KMS-11 (cell line): Measurements from ENCODE around the gene AMELX.

Experiments used
- H2AFZ ChIP-seq: fragments of 200-600 bp; sonication (generic); 2 replicates; pipeline ENCODE4 v1.6.1; 2016; ENCODE audit warnings: antibody characterized with exemption, mixed run types, low read depth
- H3K27ac ChIP-seq: fragments of 200-600 bp; sonication (generic); 2 replicates; pipeline ENCODE4 v1.6.1; 2016; ENCODE audit warnings: mild to moderate bottlenecking, mixed run types
- H3K27me3 ChIP-seq: fragments of 200-600 bp; sonication (generic); 2 replicates; pipeline ENCODE4 v1.6.1; 2017; ENCODE audit warnings: mild to moderate bottlenecking, low read depth, mixed run types, moderate library complexity; ENCODE audit not compliant: insufficient read depth
- H3K36me3 ChIP-seq: fragments of 200-600 bp; sonication (generic); 2 replicates; pipeline ENCODE4 v1.6.1; 2017; ENCODE audit warnings: mild to moderate bottlenecking, mixed run types; ENCODE audit not compliant: insufficient read depth
- H3K4me1 ChIP-seq: fragments of 200-600 bp; sonication (generic); 2 replicates; pipeline ENCODE4 v1.6.1; 2016; ENCODE audit warnings: mild to moderate bottlenecking, low read depth, mixed run types; ENCODE audit not compliant: poor library complexity, severe bottlenecking
- H3K4me2 ChIP-seq: fragments of 200-600 bp; sonication (generic); 2 replicates; pipeline ENCODE4 v1.7.0; 2016; ENCODE audit warnings: mild to moderate bottlenecking, mixed run types
- H3K4me3 ChIP-seq: fragments of 200-600 bp; sonication (generic); IDR thresholded peaks from 2 replicates; pipeline ENCODE4 v1.6.1; 2017; ENCODE audit warnings: low read depth, low read length, mixed read lengths; ENCODE audit not compliant: insufficient read depth
- H3K79me2 ChIP-seq: fragments of 200-600 bp; sonication (generic); 2 replicates; pipeline ENCODE4 v1.6.1; 2016; ENCODE audit warnings: low read depth, mixed run types; ENCODE audit not compliant: insufficient read depth
- H3K9ac ChIP-seq: fragments of 200-600 bp; sonication (generic); 2 replicates; pipeline ENCODE4 v1.6.1; 2016; ENCODE audit warnings: mild to moderate bottlenecking, mixed run types
- H4K20me1 ChIP-seq: fragments of 200-600 bp; sonication (generic); 2 replicates; pipeline ENCODE4 v1.6.1; 2016; ENCODE audit warnings: mild to moderate bottlenecking, mixed run types; ENCODE audit not compliant: insufficient read depth
- CTCF ChIP-seq: fragments of 200-600 bp; sonication (generic); conservative IDR thresholded peaks from 2 replicates; pipeline ENCODE4 v1.6.1; 2017; ENCODE audit warnings: low read depth, mild to moderate bottlenecking, antibody characterized with exemption, low read length, moderate library complexity, mixed read lengths

Gene AMELX

GRCh38 chrX:11269996-11270395 is 23.2 kb upstream of the AMELX start:
- TF ChIP-seq CTCF, result no peak
- Histone ChIP-seq H3K36me3 (no peaks in the 10 kb centered on the region), H2AFZ (no peak overlapping the region), H3K27me3 (no peaks in the 10 kb centered on the region), H3K4me2 (peak overlapping the region; percentile 72), H4K20me1 (no peaks in the 10 kb centered on the region), H3K4me1 (peaks cover 46% of the 10 kb centered on the region), H3K4me3 (no peak overlapping the region), H3K27ac (peak overlapping the region; percentile 46; the same call in 1 of the 2 replicates), H3K9ac (no peak overlapping the region), H3K79me2 (no peaks in the 10 kb centered on the region)

- Histone ChIP-seq H3K36me3 (no peaks in the 10 kb centered on the region), H3K4me1 (peaks cover 29% of the 10 kb centered on the region), H3K4me3 (no peak overlapping the region), H3K4me2 (no peak overlapping the region), H3K27me3 (no peaks in the 10 kb centered on the region), H2AFZ (no peak overlapping the region), H3K9ac (no peak overlapping the region), H3K27ac (no peak overlapping the region), H3K79me2 (no peaks in the 10 kb centered on the region), H4K20me1 (no peaks in the 10 kb centered on the region)
- no peak for TF ChIP-seq CTCF
Measured at GRCh38 chrX:11272290-11272689, 20.9 kb upstream of the AMELX start.

GRCh38 chrX:11272863-11273262 is 20.4 kb upstream of the AMELX start:
- peaks cover 29% of the 10 kb centered on the region for H3K4me1 ChIP-seq
- no peaks in the 10 kb centered on the region for H4K20me1 ChIP-seq
- H3K27ac ChIP-seq, result no peak overlapping the region
- no peak overlapping the region for H3K4me2 ChIP-seq
- H3K9ac ChIP-seq, result no peak overlapping the region
- H3K79me2 ChIP-seq, result no peaks in the 10 kb centered on the region
- H2AFZ ChIP-seq, result no peak overlapping the region
- no peak for TF ChIP-seq CTCF
- no peaks in the 10 kb centered on the region for H3K36me3 ChIP-seq
- H3K4me3 ChIP-seq, result no peak overlapping the region
- H3K27me3 ChIP-seq, result no peaks in the 10 kb centered on the region

GRCh38 chrX:11273544-11273943 is 19.7 kb upstream of the AMELX start:
- no peaks in the 10 kb centered on the region for H3K79me2 ChIP-seq
- H3K36me3 ChIP-seq, result no peaks in the 10 kb centered on the region
- no peak overlapping the region for H3K9ac ChIP-seq
- H3K27me3 ChIP-seq, result no peaks in the 10 kb centered on the region
- no peak for TF ChIP-seq CTCF
- H3K4me2 ChIP-seq, result no peak overlapping the region
- H3K27ac ChIP-seq, result no peak overlapping the region
- H3K4me3 ChIP-seq, result no peak overlapping the region
- H2AFZ ChIP-seq, result no peak overlapping the region
- peaks cover 29% of the 10 kb centered on the region for H3K4me1 ChIP-seq
- no peaks in the 10 kb centered on the region for H4K20me1 ChIP-seq

GRCh38 chrX:11282043-11282442 is 11.2 kb upstream of the AMELX start:
- H3K9ac ChIP-seq, result no peak overlapping the region
- H3K4me1 ChIP-seq, result no peaks in the 10 kb centered on the region
- no peak overlapping the region for H3K4me3 ChIP-seq
- no peak overlapping the region for H3K27ac ChIP-seq
- H3K4me2 ChIP-seq, result no peak overlapping the region
- no peak for TF ChIP-seq CTCF
- H3K27me3 ChIP-seq, result no peaks in the 10 kb centered on the region
- H4K20me1 ChIP-seq, result no peaks in the 10 kb centered on the region
- no peak overlapping the region for H2AFZ ChIP-seq
- no peaks in the 10 kb centered on the region for H3K79me2 ChIP-seq
- no peaks in the 10 kb centered on the region for H3K36me3 ChIP-seq
